ENCODE data around the gene NKAIN1. TPM values are rescaled to one million over a fixed set of nuclear protein-coding genes. Genes with fewer than 3 reads are reported as not detected.
A peak's percentile ranks its signal among the peaks of the same experiment; 100 is the strongest.
"Not testable (repeated sequence)": the region's sequence is repeated elsewhere in the genome, so short reads cannot be mapped to it uniquely, and the experiment has no call there.

The NKAIN1 gene
- total and polyA plus RNA-seq, 2 of the 13 experiments (the other 11 are each of a cell fraction or from before 2014, with no cell fraction given): 0.29 to 0.40 TPM

DNA sequence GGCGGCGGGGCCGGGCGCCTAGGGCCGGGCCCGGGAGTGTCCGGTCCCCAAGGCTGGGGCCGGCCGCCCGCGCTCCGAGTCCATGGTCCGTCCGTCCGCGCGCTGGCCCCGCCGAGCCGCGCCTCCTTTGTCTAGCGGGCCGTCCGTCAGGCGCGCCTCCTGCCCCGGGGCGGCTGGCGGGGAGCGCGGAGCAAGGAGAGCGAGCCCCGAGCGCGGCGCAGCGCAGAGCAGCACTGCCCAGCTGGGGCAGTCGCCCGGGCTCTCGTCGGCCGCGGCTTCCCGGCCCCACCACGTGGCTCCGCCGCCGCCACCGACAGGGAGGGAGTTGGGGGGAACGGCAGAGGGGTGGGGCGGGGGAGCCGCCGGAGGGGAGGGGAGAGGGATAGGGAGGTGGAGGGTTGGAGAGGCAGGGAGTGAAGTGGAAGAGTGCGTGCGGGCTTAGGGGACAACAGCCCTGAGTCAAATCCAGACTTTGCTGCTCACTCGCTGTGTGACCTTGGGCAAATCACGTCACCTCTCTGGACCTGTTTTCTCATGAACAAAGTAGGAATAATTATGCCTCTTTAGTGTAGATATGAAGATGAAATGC is at the start of gene NKAIN1 (continued):
- TF ChIP-seq ZFP90 (CRISPR knock-in tag; IDR thresholded peaks at IDR 0.05; ENCODE audit: borderline replicate concordance) (no peak), HMGA1 (CRISPR knock-in tag; conservative IDR thresholded peaks at IDR 0.05) (no peak), ZNF317 (CRISPR knock-in tag; IDR thresholded peaks at IDR 0.05) (no peak), SIX4 (CRISPR knock-in tag; IDR thresholded peaks at IDR 0.05) (no peak)

DNA sequence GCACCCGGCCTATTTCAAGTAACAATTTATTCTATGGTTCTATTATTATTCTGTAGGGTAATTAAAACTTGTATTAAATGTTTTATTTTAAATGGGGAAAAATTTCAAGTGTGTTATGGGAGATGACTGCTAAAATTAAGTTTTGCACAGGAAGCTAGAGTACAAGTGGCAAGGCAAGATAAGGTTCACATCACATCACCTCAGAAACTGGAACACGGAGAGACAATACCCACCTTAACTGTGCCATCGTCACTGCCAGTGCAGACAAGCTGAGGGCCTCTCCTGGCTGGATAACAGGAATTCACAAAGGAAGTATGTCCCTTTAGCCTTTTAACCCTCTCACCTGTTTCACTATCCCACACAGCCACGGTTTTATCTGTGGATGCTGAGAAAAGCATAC is 49.3 kb upstream of the NKAIN1 start:
- Histone ChIP-seq H2AFZ (ENCODE audit: low read length) (no peak overlapping the region), H3K36me3 (replicated peaks in 1 of 2; ENCODE audit: control insufficient read depth in 1 of 2, insufficient read depth in 2 of 2, low read length in 2 of 2) (peaks cover 23 to 70% of the 10 kb centered on the region in 2 experiments), H4K20me1 (ENCODE audit: insufficient read depth, low read length) (no peaks in the 10 kb centered on the region), H3K4me1 (ENCODE audit: insufficient read depth, low read length) (no peaks in the 10 kb centered on the region), H3K4me3 (replicated peaks in 1 of 3; ENCODE audit: insufficient read depth in 1 of 3, low read depth in 2 of 3, low read length in 3 of 3) (no peak overlapping the region), H3K4me2 (ENCODE audit: low read depth, low read length) (no peak overlapping the region), H3K27ac (ENCODE audit: extremely low read length, insufficient read depth, low read length) (no peak overlapping the region), H3K9ac (ENCODE audit: insufficient read depth, low read depth, low read length) (no peak overlapping the region), H3K79me2 (ENCODE audit: insufficient read depth, low read length) (peaks cover 4% of the 10 kb centered on the region), H3K9me3 (ENCODE audit: low read length) (no peaks in the 10 kb centered on the region), H3K27me3 (ENCODE audit: control insufficient read depth in 1 of 2, insufficient read depth in 2 of 2, low read length in 2 of 2) (no peaks in the 10 kb centered on the region)
- POLR2A ChIA-PET: no interaction called here
- CTCF ChIA-PET (ENCODE audit: low intra/inter-chr PET ratio, low total read pairs): no interaction called here
- TF ChIP-seq PHF20 (CRISPR knock-in tag; IDR thresholded peaks at IDR 0.05): no peak
- no peak for TF ChIP-seq SNAI1 (CRISPR knock-in tag; IDR thresholded peaks at IDR 0.05; ENCODE audit: borderline replicate concordance)
- TF ChIP-seq RBFOX2 (IDR thresholded peaks at IDR 0.05; ENCODE audit: low read depth, low read length): 0 out of 2 replicates have a peak, but pooled peaks have one; percentile 44
- intact Hi-C loops (cut with micrococcal nuclease; ENCODE audit: unreplicated experiment): no loop called here
- in situ Hi-C loops (cut with HindIII; ENCODE audit: extremely low pct_ligation_motif_present, low pct_unique_long_range_greater_than_20kb): no loop called here
- DNase-seq (ENCODE audit: low spot score) (no peak), FAIRE-seq (no peak), ATAC-seq (no peak)
- BruUV-seq (replicated peaks): no TSS peak
- WGBS (ENCODE audit: low lambda C conversion rate): 94% methylated on average over 4 of the region's 4 CpGs

DNA sequence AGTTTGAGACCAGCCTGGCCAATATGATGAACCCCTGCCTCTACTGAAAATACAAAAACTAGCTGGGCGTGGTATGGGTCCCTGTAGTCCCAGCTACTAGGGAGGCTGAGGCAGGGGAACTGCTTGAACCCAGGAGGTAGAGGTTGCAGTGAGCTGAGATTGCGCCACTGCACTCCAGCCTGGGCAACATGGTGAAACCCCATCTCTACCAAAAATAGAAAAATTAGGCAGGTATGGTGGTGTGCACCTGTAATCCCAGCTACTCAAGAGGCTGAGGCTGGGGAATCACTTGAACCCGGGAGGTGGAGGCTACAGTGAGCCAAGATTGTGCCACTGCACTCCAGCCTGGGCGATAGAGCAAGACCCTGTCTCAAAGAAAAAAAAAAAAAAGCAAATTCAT is 48.1 kb upstream of the NKAIN1 start:
- BruUV-seq (replicated peaks); H4K20me1 ChIP-seq (ENCODE audit: insufficient read depth, low read length); ATAC-seq; H3K4me1 ChIP-seq (ENCODE audit: insufficient read depth, low read length); H3K4me3 ChIP-seq (replicated peaks in 1 of 3; ENCODE audit: insufficient read depth in 1 of 3, low read depth in 2 of 3, low read length in 3 of 3); H3K79me2 ChIP-seq (ENCODE audit: insufficient read depth, low read length); intact Hi-C loops (cut with micrococcal nuclease; ENCODE audit: unreplicated experiment); H3K4me2 ChIP-seq (ENCODE audit: low read depth, low read length); H3K27ac ChIP-seq (ENCODE audit: extremely low read length, insufficient read depth, low read length); H3K27me3 ChIP-seq (ENCODE audit: control insufficient read depth in 1 of 2, insufficient read depth in 2 of 2, low read length in 2 of 2); in situ Hi-C loops (cut with HindIII; ENCODE audit: extremely low pct_ligation_motif_present, low pct_unique_long_range_greater_than_20kb); CTCF ChIA-PET (ENCODE audit: low intra/inter-chr PET ratio, low total read pairs); H3K9ac ChIP-seq (ENCODE audit: insufficient read depth, low read depth, low read length); DNase-seq (ENCODE audit: low spot score); H3K9me3 ChIP-seq (ENCODE audit: low read length); H2AFZ ChIP-seq (ENCODE audit: low read length): not testable (repeated sequence)
- peak; percentile 18 for FAIRE-seq
- POLR2A ChIA-PET: interaction anchor here (0.6 kb wide), 1 partner anchor 125 kb away, joined by 3 read pairs; no protein-coding TSS in a partner anchor
- 98% methylated on average over 4 of the region's 4 CpGs for WGBS (ENCODE audit: low lambda C conversion rate)
- H3K36me3 ChIP-seq (replicated peaks in 1 of 2; ENCODE audit: control insufficient read depth in 1 of 2, insufficient read depth in 2 of 2, low read length in 2 of 2): peaks cover 25 to 72% of the 10 kb centered on the region in 2 experiments

DNA sequence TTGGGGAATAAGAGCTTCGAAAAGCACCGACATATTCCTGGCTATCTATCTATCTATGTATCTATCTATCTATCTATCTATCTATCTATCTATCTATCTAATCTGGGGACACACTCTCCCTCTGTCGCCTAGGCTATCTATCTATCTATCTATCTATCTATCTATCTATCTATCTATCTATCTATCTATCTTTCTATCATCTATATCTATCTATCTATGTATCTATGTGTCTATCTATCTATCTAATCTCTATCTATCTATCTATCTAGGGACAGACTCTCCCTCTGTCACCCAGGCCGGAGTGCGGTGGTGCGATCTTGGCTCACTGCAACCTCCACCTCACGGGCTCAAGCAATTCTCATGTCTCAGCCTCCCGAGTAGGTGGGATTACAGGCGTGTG is 42.7 kb upstream of the NKAIN1 start:
- peaks cover 8 to 70% of the 10 kb centered on the region in 2 experiments for H3K36me3 ChIP-seq (replicated peaks in 1 of 2; ENCODE audit: control insufficient read depth in 1 of 2, insufficient read depth in 2 of 2, low read length in 2 of 2)

More for the DNA sequence above, 42.7 kb upstream of the NKAIN1 start:
- FAIRE-seq; intact Hi-C loops (cut with micrococcal nuclease; ENCODE audit: unreplicated experiment); DNase-seq (ENCODE audit: low spot score); ATAC-seq; H2AFZ ChIP-seq (ENCODE audit: low read length); H3K27me3 ChIP-seq (ENCODE audit: control insufficient read depth in 1 of 2, insufficient read depth in 2 of 2, low read length in 2 of 2); H3K4me3 ChIP-seq (replicated peaks in 1 of 3; ENCODE audit: insufficient read depth in 1 of 3, low read depth in 2 of 3, low read length in 3 of 3); CTCF ChIA-PET (ENCODE audit: low intra/inter-chr PET ratio, low total read pairs); in situ Hi-C loops (cut with HindIII; ENCODE audit: extremely low pct_ligation_motif_present, low pct_unique_long_range_greater_than_20kb); BruUV-seq (replicated peaks); H3K9ac ChIP-seq (ENCODE audit: insufficient read depth, low read depth, low read length); H3K4me1 ChIP-seq (ENCODE audit: insufficient read depth, low read length); H3K79me2 ChIP-seq (ENCODE audit: insufficient read depth, low read length); H3K9me3 ChIP-seq (ENCODE audit: low read length); H4K20me1 ChIP-seq (ENCODE audit: insufficient read depth, low read length); H3K27ac ChIP-seq (ENCODE audit: extremely low read length, insufficient read depth, low read length); H3K4me2 ChIP-seq (ENCODE audit: low read depth, low read length): not testable (repeated sequence)
- WGBS (ENCODE audit: low lambda C conversion rate): 99% methylated on average over 9 of the region's 9 CpGs
- POLR2A ChIA-PET: interaction anchor here (2.7 kb wide), 1 partner anchor 15 kb away, joined by 16 read pairs; the partner anchor contains the start of genes SNRNP40 and ZCCHC17

Data from HepG2 (cell line).